Measurements from ENCODE around the gene EXOG. TPM values are rescaled to one million over a fixed set of nuclear protein-coding genes. Genes with fewer than 3 reads are reported as not detected.

EXOG gene
- total and polyA plus RNA-seq, 10 of the 15 experiments (the other 5 are each of a cell fraction or from before 2014, with no cell fraction given) = 7.8 to 20.9 (median 19.6) TPM

DNA sequence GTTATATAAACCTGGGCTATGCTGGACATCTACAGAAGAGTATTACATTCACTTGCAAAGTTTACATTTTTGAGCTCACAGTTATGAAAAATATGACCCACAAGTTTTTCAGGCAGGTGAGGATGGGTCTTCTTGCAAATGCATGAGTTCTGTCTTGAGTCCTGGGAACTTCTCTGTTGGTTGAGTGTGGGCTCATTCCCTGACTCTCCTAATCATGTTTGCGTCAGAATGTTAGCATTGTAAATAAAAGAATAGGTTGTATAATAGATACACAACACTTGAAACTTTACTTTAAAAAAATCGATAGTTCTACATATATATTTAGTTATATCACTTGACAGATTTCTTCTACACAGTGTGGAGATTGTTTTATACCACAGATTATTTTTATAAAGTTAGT, 7.2 kb upstream of the EXOG start (continued):
- TF ChIP-seq, protein P1, sequence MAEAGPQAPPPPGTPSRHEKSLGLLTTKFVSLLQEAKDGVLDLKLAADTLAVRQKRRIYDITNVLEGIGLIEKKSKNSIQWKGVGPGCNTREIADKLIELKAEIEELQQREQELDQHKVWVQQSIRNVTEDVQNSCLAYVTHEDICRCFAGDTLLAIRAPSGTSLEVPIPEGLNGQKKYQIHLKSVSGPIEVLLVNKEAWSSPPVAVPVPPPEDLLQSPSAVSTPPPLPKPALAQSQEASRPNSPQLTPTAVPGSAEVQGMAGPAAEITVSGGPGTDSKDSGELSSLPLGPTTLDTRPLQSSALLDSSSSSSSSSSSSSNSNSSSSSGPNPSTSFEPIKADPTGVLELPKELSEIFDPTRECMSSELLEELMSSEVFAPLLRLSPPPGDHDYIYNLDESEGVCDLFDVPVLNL (IDR thresholded peaks at IDR 0.05; ENCODE audit: low read depth, low read length) = no peak
- TF ChIP-seq MTA2 (IDR thresholded peaks at IDR 0.05; ENCODE audit: low read depth) = no peak
- no peak for TF ChIP-seq STAT1 (conservative IDR thresholded peaks at IDR 0.05)

GRCh38 chr3:38489766-38490165, 6.4 kb upstream of the EXOG start:
- H4K20me1 ChIP-seq (ENCODE audit: control insufficient read depth, insufficient read depth) = no peaks in the 10 kb centered on the region
- H3K4me2 ChIP-seq (ENCODE audit: control insufficient read depth, insufficient read depth) = no peak overlapping the region
- peaks cover 9% of the 10 kb centered on the region for H3K4me1 ChIP-seq (ENCODE audit: control insufficient read depth, insufficient read depth, low read length)
- no peak overlapping the region for H2AFZ ChIP-seq (ENCODE audit: control insufficient read depth, low read depth, low read length)
- TF ChIP-seq YY1 (IDR thresholded peaks at IDR 0.05; ENCODE audit: low read depth, low read length) (no peak), ZNF384 (IDR thresholded peaks at IDR 0.05; ENCODE audit: borderline replicate concordance, low read depth, low read length) (no peak), CHD4 (IDR thresholded peaks at IDR 0.05) (no peak), NFYA (IDR thresholded peaks at IDR 0.05; ENCODE audit: borderline replicate concordance, low read depth, low read length) (no peak), HDGF (IDR thresholded peaks at IDR 0.05) (no peak)
- H3K4me3 ChIP-seq = no peak overlapping the region
- POLR2A ChIA-PET = no interaction called here
- intact Hi-C loops (cut with micrococcal nuclease; ENCODE audit: unreplicated experiment) (loop anchor here (10.0 kb wide), 1 partner anchor 165 kb away; no protein-coding TSS in a partner anchor), in situ Hi-C loops (cut with MboI) (no loop called here)
- SMC1A ChIA-PET (ENCODE audit: uncharacterized antibody, unreplicated experiment) = interaction anchor here (0.7 to 2.8 kb wide), 2 partner anchors 10 to 31 kb away, joined by 3 to 6 read pairs; no protein-coding TSS in a partner anchor
- H3K9ac ChIP-seq (ENCODE audit: control insufficient read depth, insufficient read depth, low read length) = no peak overlapping the region
- no peaks in the 10 kb centered on the region for H3K27me3 ChIP-seq (replicated peaks in 1 of 2; ENCODE audit: control insufficient read depth in 2 of 2, insufficient read depth in 2 of 2, low read length in 1 of 2)
- H3K27ac ChIP-seq (ENCODE audit: control insufficient read depth, insufficient read depth) = no peak overlapping the region
- whole genome bisulfite sequencing (ENCODE audit: insufficient coverage, insufficient replicate concordance, low lambda C conversion rate, missing lambda C conversion rate) = 84% methylated on average over 2 of the region's 2 CpGs
- RAD21 ChIA-PET (ENCODE audit: unreplicated experiment) = no interaction called here
- FAIRE-seq = no peak
- ATAC-seq = no peak
- no peaks in the 10 kb centered on the region for H3K9me3 ChIP-seq (replicated peaks; ENCODE audit: control insufficient read depth, insufficient read depth, low read length)
- BruUV-seq (replicated peaks) = no TSS peak
- no peak for DNase-seq (ENCODE audit: low read depth, low spot score)
- no peaks in the 10 kb centered on the region for H3K36me3 ChIP-seq (ENCODE audit: control insufficient read depth in 2 of 2, insufficient read depth in 2 of 2, low read length in 1 of 2)
- CTCF ChIA-PET = interaction anchor here (1.1 to 1.4 kb wide), 2 partner anchors 9 to 32 kb away, joined by 5 to 8 read pairs; no protein-coding TSS in a partner anchor
- no peaks in the 10 kb centered on the region for H3K79me2 ChIP-seq (ENCODE audit: control insufficient read depth, insufficient read depth, low read length)
